Transverse colon (tissue), 3 donors: Measurements from ENCODE around the gene CCT3.

Experiments used
- EP300 ChIP-seq: sonication (generic); formaldehyde crosslinking; IDR thresholded peaks from one replicate; pipeline ENCODE4 v1.6.1; 2017; ENCODE audit warnings: antibody characterized with exemption, low read depth
- POLR2A ChIP-seq: fragments of 450-650 bp; IDR thresholded peaks from one replicate; pipeline ENCODE4 v1.6.1; 2016; ENCODE audit warnings: antibody characterized with exemption, mild to moderate bottlenecking, moderate library complexity
- TF ChIP-seq, protein P1 (sequence below), 5 experiments: fragments of 200-600 bp in 3 of 5; fragments of 450-650 bp in 2 of 5; sonication (generic) in 3 of 5; IDR thresholded peaks; 1 replicate in 2 of 5; 2 replicates in 3 of 5; pipeline ENCODE4 v1.5.1; 2016 to 2017; ENCODE audit warnings: antibody characterized with exemption in 5 of 5, inconsistent platforms in 3 of 5, mild to moderate bottlenecking in 2 of 5, moderate library complexity in 1 of 5

DNA sequence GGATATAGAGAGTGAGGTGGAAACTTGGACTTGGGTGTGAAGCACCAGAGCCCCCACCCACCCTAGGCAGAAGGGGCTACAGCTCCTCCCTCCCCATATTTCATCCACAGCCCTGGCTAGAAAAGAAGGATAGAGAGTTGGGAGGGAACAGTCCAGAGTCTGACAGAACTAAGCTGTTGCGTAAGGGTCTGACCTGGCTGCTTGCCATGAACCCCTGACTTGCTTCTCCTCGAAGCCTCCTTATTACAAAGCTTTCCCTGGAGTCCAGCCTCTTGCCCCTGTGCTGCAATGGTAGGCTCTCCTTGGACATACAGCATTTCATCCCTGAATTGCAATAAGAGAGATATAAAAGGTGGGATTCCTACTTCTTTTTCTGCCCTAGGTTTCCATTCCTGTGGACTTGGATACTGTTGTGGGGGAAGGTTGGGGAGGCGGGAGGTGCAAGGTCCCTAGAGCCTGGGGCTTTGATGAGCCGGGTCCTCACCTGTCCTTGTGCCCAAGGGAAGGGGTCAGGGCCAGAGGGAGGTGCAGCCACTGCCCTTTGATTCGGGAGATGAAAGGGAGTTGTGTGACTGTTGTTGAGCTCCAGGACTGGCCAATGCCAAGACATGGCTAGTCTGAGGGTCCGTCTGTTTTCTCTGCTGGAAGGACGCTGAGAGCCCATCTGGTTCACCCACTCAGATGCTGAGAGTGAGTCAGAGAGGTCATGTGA is 33.6 kb upstream of the CCT3 start:
- TF ChIP-seq, protein P1, sequence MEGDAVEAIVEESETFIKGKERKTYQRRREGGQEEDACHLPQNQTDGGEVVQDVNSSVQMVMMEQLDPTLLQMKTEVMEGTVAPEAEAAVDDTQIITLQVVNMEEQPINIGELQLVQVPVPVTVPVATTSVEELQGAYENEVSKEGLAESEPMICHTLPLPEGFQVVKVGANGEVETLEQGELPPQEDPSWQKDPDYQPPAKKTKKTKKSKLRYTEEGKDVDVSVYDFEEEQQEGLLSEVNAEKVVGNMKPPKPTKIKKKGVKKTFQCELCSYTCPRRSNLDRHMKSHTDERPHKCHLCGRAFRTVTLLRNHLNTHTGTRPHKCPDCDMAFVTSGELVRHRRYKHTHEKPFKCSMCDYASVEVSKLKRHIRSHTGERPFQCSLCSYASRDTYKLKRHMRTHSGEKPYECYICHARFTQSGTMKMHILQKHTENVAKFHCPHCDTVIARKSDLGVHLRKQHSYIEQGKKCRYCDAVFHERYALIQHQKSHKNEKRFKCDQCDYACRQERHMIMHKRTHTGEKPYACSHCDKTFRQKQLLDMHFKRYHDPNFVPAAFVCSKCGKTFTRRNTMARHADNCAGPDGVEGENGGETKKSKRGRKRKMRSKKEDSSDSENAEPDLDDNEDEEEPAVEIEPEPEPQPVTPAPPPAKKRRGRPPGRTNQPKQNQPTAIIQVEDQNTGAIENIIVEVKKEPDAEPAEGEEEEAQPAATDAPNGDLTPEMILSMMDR (IDR thresholded peaks at IDR 0.05): no peak
- TF ChIP-seq POLR2A (no peak), EP300 (no peak)
